SK-MEL-5 (cell line): ENCODE measurements around the gene RRP12. TPM values are rescaled to one million over a fixed set of nuclear protein-coding genes. Genes with fewer than 3 reads are reported as not detected.

Source experiments
- DNase-seq: peaks from one replicate; pipeline ENCODE4 v3.0.0-alpha.2; 2016; ENCODE audit warnings: low read depth, low spot score
- in situ Hi-C: cut with HindIII; loops from 2 replicates; pipeline ENCODE4 v1.10.0; 2016; ENCODE audit warnings: low sequenced_read_pairs, high pct_unique_total_duplicates, low pct_unique_long_range_greater_than_20kb
- total RNA-seq: library from RNA; depleted of rRNA; stranded (reverse); fragments of >200 nt; shearing (Covaris generic); gene quantifications from 2 replicates; pipeline ENCODE4 v1.2.3, GENCODE V29; 2014

Gene RRP12
- total RNA-seq, 1 experiment from 2014 or later = 24.1 TPM

DNA sequence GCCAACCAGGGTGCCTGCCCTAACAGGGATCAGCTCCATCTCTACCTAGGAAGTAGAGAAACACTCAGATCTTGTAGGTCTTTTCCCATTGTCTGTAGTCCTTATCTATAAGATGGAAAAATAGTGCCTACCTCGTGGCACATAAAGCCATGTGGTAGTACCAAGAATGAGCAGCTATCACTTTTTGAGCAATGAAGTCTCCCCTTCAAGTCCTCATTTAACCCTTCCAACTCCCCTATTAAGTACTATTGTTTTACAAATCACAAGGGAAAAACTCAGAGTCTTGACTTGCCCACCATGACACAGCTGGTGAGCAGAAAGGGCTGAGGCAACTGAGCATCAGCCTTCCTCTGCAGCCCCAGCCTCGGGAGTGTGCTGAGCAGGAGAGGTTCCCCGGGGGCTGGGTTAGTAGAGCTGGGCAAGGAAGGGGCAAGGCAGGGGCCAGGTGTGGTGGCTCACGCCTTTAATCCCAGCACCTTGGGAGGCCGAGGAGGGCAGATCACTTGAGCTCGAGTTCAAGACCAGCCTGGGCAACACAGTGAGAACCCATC lies 69.9 kb downstream of the RRP12 start:
- no peak for DNase-seq
- in situ Hi-C loops = no loop called here

DNA sequence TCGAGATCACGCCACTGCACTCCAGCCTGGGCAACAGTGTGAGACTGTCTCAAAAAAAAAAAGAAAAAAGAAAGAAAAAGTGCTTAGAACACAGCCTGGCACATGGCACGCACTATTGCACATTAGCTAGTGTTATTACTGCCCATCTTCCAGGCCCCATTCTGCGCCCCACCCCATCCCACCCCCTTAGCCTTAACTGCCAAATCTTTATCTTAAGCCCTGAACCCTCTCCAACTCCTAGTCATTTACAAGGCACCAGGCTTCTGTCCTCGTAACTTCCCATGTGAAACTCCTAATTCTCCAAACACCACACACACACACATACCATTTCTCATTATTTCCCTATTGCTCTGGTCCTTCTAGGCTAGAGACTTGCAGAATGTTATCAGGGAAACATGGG lies 71.4 kb downstream of the RRP12 start:
- in situ Hi-C loops = no loop called here
- DNase-seq = no peak

DNA sequence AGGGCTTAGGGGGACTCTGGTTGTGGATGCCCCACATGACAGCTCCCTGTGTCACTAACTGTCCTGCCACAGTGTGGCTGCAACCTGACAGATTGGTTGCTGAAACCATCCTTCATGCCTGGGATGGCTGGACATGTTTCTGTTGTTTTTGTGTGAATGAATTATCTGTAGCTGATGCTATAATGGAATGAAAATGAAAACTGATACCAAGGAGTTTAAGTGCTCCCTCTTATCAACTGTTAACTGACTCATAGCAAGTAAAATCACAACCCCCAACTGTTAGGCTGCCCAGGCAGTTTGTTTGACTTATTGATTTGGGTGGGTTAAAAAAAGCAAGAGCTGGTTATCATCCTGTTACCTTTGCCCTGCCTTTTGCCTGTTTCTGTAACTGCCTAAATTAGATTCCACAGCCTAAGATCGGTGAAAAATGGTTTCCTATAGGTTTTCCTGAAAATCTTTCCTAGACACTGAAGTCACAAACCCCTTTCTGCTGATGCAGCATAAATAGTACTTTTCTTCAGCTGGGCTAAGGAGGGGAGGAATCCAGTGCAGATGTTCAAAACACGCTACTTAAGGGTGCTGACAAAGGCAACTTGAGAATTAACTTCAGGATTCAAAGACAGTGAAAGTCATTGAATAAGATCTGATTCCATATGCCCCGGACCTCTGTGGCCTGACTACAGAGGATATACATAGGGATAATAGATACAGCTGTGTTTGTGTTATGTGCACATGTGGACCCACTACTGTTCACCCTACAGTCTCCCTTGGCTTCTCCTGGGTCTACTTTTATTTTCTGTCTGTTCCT lies 72.3 kb downstream of the RRP12 start:
- in situ Hi-C loops = no loop called here
- DNase-seq = no peak

DNA sequence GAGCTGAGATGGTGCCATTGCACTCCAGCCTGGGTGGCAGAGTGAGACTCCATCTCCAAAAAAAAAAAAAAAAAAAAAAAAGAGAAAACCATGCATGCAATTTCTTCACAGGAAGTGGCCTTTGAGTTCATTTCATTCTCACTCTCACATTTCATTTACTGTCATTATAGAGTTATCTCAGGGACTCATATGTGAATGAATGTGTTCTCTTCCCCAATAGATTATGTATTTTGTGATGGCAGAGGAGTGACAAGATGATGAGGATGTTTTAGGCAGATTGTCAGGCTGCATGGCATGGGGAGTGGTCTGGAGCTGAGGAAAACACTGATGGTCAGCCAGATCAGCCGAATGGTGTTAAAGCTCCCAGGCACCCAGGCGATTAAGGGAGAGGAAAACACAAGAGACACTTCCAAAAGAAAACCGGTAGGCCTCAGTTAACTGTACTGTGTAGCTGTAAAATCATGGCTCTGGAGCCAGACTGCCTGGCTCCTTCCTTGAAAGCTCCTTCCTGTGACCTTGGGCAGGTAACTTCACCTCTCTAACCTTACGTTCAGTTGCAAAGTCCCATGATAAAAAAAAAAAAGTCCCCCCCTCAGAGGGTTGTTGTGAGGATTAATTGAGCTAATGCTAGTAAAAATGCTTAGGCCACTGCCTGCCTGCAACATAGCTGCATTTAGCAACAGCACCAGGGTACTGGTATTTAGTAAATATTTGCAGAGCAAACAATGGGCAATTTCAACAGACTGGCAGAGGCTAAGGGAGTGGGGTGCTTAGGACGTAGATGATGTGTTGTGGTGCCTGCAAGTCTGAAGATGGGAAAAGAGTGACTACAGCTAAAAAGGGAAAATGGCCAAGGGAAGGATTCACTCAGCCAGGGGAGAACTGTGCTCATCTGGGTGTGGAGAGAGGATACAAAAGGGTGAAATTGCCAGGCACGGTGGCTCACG lies 73.5 kb downstream of the RRP12 start:
- in situ Hi-C loops = no loop called here
- no peak for DNase-seq

DNA sequence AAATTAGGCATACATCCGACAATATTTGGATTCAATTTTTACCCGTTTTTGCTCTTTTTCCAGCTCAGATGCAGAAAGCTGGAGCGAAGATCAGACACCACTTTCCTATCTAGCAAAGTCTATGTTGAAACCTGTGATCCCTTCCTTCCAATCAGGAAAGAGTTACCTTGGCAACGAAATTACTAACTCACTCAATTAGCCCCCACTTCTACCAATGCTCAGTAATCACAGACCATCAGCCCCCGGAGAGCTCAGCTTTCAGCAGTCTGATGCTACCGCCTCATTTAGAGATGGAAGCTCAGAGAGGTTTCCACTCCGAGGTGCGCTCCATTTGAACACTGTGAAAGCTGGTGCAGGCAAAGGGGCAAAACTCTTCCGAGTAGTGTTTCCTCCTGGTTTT lies 75.4 kb downstream of the RRP12 start:
- no peak for DNase-seq
- in situ Hi-C loops = no loop called here

DNA sequence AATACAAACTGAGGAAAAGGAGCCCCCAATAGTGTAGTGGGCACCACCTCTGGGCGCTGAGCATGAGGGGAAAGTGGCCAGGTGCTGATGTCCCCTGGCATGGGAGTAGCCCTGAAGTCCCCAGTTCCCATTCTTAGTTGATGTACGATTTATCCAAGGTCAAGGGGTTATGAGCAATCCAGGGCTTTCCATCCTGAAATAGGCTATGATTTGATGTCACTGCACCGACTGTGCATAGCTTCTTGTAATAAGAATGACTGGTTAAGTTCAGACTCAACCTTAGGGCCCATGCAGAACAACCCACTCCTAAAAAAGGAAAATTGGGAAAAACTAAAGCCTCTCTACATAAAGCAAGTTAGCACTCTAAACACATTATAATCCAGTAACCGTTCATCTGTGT lies 77.6 kb downstream of the RRP12 start:
- DNase-seq = no peak
- in situ Hi-C loops = no loop called here

DNA sequence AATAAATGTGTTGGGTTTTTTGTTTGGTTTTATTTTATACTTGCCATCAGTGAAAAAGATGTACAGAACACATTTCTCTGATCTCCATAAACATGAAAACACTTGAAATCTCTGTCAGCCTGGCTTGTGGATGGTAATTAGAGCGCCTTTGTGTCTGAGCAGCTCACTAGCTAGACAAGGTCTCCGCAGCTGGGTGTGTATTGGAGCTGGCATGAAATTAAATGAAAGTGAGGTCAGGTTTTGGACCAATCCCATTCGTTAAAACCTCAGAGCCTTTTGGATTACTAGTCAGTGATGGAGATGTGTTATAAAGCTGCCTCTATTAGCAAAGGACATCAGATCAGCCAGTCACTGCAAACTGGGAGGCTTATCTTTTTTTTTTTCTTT lies 79.3 kb downstream of the RRP12 start:
- DNase-seq = no peak
- in situ Hi-C loops = no loop called here

DNA sequence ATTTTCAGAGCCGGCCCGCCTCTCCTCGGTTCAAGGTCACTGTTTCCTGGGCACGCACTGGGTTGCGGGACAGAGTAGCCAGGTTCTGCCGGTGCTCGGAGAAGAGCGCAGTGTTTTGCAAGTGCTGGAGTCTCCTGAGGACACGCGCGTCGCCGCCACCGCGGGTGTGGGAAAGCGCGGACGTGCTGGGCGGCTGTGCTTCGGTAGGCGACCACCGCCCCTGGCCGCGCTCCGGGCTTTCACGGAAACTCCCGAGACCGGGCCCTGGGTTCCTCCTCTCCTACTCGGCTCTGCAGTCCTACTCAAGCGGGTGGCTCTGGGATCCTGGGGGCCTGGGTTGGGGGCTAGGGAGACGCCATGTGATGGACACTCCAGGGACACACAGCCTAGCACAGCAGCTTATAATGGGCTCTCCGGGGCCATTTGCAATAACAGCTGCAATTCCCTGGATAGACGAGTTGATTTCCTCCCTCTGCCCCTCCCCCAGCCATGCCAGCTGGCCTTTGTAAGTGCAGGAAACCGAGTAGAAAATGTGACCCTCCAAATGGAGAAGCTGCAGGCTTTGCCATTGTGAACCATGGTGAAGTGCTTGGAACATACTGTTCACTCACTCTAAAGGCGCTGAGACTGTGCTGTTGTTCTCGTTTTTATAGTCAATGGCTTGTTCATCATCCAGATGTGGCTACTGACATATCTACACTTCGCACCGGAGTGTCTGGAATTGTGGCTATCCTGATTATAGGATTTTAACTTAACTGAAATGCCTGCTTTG lies 79.9 kb downstream of the RRP12 start:
- DNase-seq = no peak
- in situ Hi-C loops = no loop called here

DNA sequence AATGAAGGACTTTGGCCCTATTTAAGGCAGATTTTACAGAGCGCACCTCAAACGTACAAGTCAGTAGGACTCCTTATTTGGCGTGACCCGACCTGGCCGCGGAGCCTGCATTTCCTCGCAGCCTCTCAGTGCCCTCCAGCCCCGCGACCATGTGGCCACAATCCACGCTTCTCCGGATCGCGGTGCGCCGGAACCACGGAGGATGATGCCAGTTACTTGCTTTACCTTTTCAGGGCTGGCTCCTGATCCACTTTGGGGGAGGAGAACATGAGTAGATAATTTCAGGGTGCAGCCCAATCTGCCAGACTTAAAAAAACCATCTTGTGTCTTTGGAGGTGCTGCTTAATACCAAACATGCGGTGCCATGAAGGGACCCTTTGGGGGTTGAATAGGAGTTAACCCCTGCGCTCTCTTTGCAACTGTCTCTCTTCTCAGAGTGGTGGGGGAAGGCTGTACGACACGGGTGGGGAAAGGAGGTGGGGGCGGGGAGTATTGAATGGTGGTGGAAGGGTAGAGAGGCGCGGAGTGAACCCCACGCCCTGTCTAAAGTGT lies 80.6 kb downstream of the RRP12 start:
- DNase-seq = no peak
- in situ Hi-C loops = no loop called here

DNA sequence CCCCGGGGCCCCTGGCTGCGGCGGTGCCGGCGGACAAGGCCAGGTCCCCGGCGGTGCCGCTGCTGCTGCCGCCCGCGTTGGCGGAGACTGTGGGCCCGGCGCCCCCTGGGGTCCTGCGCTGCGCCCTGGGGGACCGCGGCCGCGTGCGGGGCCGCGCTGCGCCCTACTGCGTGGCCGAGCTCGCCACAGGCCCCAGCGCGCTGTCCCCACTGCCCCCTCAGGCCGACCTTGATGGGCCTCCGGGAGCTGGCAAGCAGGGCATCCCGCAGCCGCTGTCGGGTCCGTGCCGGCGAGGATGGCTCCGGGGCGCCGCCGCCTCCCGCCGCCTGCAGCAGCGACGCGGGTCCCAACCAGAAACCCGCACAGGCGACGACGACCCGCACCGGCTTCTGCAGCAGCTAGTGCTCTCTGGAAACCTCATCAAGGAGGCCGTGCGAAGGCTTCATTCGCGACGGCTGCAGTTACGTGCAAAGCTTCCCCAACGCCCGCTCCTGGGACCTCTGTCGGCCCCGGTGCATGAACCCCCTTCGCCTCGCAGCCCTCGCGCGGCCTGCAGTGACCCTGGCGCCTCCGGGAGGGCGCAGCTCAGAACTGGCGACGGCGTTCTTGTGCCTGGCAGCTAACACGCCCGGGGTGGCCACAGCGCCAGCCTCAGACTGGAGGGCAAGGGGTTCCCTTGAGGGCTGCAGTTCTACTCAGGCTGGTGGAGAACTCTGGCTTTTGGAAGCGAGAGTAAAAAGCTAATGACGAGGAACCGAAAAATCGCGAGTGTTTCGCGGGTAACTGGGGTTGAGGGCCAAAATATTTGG lies 81.3 kb downstream of the RRP12 start:
- in situ Hi-C loops = no loop called here
- DNase-seq = no peak

DNA sequence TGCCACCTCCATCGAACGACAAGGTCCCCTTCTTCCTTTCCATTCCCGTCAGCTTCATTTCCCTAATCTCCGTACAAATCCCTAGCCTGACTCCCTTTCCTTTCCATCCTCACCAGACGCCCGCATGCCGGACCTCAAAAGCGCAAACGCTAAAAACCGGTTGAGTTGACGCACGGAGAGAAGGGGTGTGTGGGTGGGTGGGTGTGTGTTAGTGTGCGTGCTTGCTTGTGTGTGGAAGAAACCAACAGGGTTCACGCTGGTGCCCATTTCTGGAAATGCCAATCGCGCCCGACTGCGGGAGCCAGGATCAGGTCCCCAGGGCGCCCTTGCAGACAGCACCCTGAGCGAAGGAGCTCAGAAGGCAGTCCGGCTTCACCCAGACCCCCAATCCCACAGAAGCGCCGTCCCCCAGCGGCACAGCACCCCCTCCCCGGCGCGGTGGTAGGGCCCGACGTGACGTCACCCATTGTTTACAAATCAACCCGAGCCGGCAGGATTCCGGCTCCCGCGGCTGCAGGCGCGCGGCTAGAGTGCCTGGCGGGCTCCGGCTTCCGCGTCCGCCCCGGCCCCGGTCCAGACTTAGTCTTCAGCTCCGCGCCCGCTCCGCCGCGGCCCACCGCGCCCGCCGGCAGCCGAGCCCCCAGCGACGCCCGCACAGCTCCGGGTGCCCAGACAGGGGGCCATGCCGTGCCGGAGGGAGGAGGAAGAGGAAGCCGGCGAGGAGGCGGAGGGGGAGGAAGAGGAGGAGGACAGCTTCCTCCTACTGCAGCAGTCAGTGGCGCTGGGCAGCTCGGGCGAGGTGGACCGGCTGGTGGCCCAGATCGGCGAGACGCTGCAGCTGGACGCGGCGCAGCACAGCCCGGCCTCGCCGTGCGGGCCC lies 82.1 kb downstream of the RRP12 start, which contains the start of gene FRAT1:
FRAT1 (plus strand) TSS at position 500 of the 880 bp plus-strand sequence; CDS start at position 683, 183 bp downstream.
- DNase-seq = peak; percentile 78
- in situ Hi-C loops = no loop called here

DNA sequence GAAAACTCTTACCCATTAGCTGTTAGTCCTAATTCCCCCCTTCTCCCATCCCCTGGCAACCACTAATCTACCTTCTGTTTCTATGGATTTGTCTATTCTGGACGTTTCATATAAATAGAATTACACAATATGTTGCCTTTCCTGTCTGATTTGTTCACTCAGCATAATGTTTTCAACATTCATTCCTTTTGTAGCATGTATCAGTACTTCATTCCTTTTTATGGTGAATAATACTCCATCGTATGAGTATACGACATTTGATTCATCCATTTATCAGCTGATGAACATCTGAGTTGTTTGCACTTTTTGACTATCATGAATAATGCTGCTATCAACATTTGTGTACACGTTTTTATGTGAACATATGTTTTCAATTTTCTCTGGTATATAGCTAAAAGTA lies 86.5 kb downstream of the RRP12 start:
- in situ Hi-C loops = no loop called here
- DNase-seq = no peak

DNA sequence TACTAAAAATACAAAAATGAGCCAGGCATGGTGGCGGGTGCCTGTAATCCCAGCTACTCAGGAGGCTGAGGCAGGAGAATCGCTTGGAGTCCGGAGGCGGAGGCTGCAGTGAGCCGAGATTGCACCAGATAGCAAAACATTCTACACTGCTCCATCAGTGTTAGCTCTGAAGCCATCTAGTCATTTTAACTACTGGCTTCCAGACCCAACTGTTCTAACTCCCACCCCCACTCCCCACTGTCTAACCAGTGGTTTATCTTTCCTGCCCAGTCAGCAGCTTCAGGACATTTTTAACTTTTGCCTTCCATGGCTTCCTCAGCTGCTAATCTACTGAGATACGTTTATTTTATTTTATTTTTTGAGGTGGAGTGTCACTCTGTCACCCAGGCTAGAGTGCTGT lies 88.2 kb downstream of the RRP12 start:
- in situ Hi-C loops = no loop called here
- DNase-seq = no peak

DNA sequence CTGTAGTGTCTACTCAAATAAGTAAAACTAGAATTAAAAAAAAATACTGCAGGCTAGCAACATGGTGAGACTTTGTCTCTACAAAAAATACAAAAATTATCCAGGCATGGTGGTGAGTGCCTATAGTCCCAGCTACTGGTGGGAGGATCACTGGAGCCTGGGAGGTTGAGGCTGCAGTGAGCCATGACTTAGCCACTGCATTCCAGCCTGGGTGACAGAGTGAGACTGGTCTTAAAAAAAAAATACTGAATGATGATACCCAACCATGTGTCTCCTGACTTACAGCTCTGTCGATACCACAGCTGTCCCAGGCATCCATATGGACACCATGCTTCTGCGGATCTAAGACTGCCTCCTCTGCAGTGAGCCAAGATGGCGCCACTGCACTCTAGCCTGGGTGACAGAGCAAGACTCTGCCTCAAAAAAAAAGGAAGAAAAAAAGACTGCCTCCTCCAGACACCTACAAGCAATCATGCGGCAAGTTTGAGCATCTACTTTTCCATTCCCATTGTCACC lies 90.0 kb downstream of the RRP12 start:
- in situ Hi-C loops = no loop called here
- DNase-seq = no peak

DNA sequence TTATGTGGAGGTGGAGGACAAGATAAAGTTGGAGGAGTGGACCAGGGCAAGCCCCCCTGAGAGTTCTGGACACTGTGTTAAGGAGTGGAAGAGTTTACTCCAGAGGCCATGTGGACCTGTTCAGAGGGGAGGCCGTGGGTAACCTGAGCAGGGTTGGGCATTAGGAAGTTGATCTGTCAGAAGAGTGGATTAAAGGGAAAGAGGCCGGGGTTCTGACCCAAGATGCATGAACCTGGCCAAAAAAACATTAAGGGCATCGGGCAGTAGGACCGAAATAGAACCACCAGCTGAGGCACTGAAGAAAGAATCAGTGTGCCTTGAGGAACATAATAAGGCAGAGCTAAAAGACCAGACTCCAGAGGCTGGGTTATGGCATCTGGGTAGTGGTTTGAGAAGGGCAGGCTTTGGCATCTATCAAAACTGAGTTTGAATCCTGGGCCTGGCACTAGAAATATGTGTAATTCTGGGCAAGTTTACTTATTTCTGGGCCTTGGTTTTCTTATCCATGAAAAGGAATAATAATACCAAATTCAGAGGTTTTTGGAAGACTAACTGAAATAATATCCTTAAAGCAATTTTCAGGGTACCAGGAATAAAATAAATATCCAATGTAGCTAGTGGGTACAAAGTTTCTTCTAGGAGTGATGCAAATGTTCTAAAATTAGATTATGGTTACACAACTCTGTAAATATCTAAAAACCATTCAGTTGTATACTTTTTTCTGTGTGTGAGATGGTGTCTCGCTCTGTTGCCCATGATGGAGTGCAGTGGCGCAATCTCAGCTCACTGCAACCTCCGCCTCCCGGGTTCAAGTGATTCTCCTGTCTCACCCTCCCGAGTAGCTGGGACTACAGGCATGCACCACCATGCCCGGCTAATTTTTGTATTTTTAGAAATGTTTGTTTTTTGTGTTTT lies 93.0 kb downstream of the RRP12 start:
- no peak for DNase-seq
- in situ Hi-C loops = no loop called here
